Pulmonary artery endothelial cell (primary cell): ENCODE measurements around the gene CASQ2. TPM values are rescaled to one million over a fixed set of nuclear protein-coding genes. Genes with fewer than 3 reads are reported as not detected.

ENCODE experiments used
- DNase-seq: peaks from one replicate; pipeline ENCODE4 v3.0.0-alpha.2; 2011; ENCODE audit warnings: low read depth, low spot score
- total RNA-seq: library from RNA; depleted of rRNA; stranded (reverse); fragments of >200 nt; gene quantifications from 2 replicates; pipeline ENCODE4 v1.2.3, GENCODE V29; 2014

Gene CASQ2
- total RNA-seq, 1 donor from 2014 or later: not detected

GRCh38 chr1:115697619-115698018 lies 70.9 kb downstream of the CASQ2 start:
- DNase-seq: no peak

- no peak for DNase-seq
These were observed 73.7 kb downstream of the CASQ2 start for GRCh38 chr1:115694805-115695204.

- DNase-seq: no peak
These were observed 76.3 kb downstream of the CASQ2 start for GRCh38 chr1:115692224-115692623.

- no peak for DNase-seq
These were observed 77.5 kb downstream of the CASQ2 start for GRCh38 chr1:115690972-115691371.

- no peak for DNase-seq
These were observed 80.8 kb downstream of the CASQ2 start for GRCh38 chr1:115687744-115688143.

- no peak for DNase-seq
These were observed 83.3 kb downstream of the CASQ2 start for GRCh38 chr1:115685029-115685705.

GRCh38 chr1:115682792-115683191 lies 85.7 kb downstream of the CASQ2 start:
- DNase-seq: no peak

- no peak for DNase-seq
These were observed 87.8 kb downstream of the CASQ2 start for GRCh38 chr1:115680730-115681111.

GRCh38 chr1:115679141-115679611 lies 89.3 kb downstream of the CASQ2 start:
- no peak for DNase-seq

GRCh38 chr1:115678141-115678540 lies 90.4 kb downstream of the CASQ2 start:
- DNase-seq: no peak

GRCh38 chr1:115677565-115677964 lies 90.9 kb downstream of the CASQ2 start:
- no peak for DNase-seq

- no peak for DNase-seq
These were observed 91.3 kb downstream of the CASQ2 start for GRCh38 chr1:115677182-115677555.

GRCh38 chr1:115676498-115677181 lies 91.9 kb downstream of the CASQ2 start:
- DNase-seq: no peak

- DNase-seq: no peak
These were observed 96.1 kb downstream of the CASQ2 start for GRCh38 chr1:115672224-115673009.

- DNase-seq: no peak
These were observed 97.2 kb downstream of the CASQ2 start for GRCh38 chr1:115671176-115671934.

- no peak for DNase-seq
These were observed 97.9 kb downstream of the CASQ2 start for GRCh38 chr1:115670476-115671175.

GRCh38 chr1:115669886-115670285 lies 98.6 kb downstream of the CASQ2 start:
- DNase-seq: no peak

GRCh38 chr1:115669002-115669673 lies 99.4 kb downstream of the CASQ2 start:
- no peak for DNase-seq

- DNase-seq: no peak
These were observed 99.9 kb downstream of the CASQ2 start for GRCh38 chr1:115668579-115668978.

GRCh38 chr1:115666702-115667101 lies 101.8 kb downstream of the CASQ2 start:
- no peak for DNase-seq
